HEK293 (cell line): ENCODE data around the gene PLXNA2.
A peak's percentile ranks its signal among the peaks of the same experiment; 100 is the strongest.

Source experiments
- CTCF ChIA-PET: fragments of 350-600 bp; formaldehyde crosslinking; extraction: SDS; loops from one replicate; lab custom pipeline; 2021; ENCODE audit warnings: antibody characterized with exemption; lab: Yijun Ruan, JAX
- POLR2A ChIA-PET: fragments of 300-600 bp; formaldehyde crosslinking; extraction: SDS; loops from one replicate; lab custom pipeline; 2020; ENCODE audit warnings: antibody characterized with exemption, inconsistent platforms; lab: Yijun Ruan, JAX
- H3K27ac ChIP-seq: fragments of 200-500 bp; sonication (Bioruptor generic); 2 replicates; pipeline ENCODE4 v1.5.1; 2014; ENCODE audit warnings: low read depth, low read length, control low read depth, inconsistent platforms; ENCODE audit errors: extremely low read depth
- H3K36me3 ChIP-seq, 2 experiments: fragments of 200-500 bp in 1 of 2; sonication (Bioruptor generic) in 1 of 2; 1 replicate in 1 of 2; 2 replicates in 1 of 2; pipeline ENCODE4 v1.5.1; 2014 to 2017; ENCODE audit warnings: inconsistent platforms in 2 of 2, low read length in 2 of 2; ENCODE audit not compliant: control insufficient read depth in 2 of 2, insufficient read depth in 1 of 2
- H3K4me1 ChIP-seq: fragments of 200-500 bp; sonication (Bioruptor generic); 2 replicates; pipeline ENCODE4 v1.5.1; 2014; ENCODE audit warnings: mild to moderate bottlenecking, low read length, inconsistent platforms; ENCODE audit not compliant: control insufficient read depth, insufficient read depth
- H3K4me3 ChIP-seq: 2 replicates; pipeline ENCODE4 v1.5.1; 2011; ENCODE audit warnings: low read depth, mild to moderate bottlenecking, control low read depth, low read length, moderate library complexity
- H3K9me3 ChIP-seq: fragments of 200-500 bp; sonication (Bioruptor generic); 2 replicates; pipeline ENCODE4 v1.5.1; 2014; ENCODE audit warnings: low read depth, low read length, inconsistent platforms; ENCODE audit not compliant: control insufficient read depth, insufficient read depth
- EGR2 ChIP-seq: fragments of 450-650 bp; formaldehyde crosslinking; IDR thresholded peaks from 2 replicates; pipeline ENCODE4 v1.5.1; 2016; ENCODE audit warnings: low read depth, missing biosample characterization, missing genetic modification characterization
- ELK4 ChIP-seq: IDR thresholded peaks from 2 replicates; pipeline ENCODE4 v1.6.1; 2011; ENCODE audit warnings: mild to moderate bottlenecking, low read depth, low read length, borderline replicate concordance
- KLF17 ChIP-seq: fragments of 450-650 bp; formaldehyde crosslinking; IDR thresholded peaks from 2 replicates; pipeline ENCODE4 v1.5.1; 2016; ENCODE audit warnings: missing biosample characterization, missing genetic modification characterization
- SP7 ChIP-seq: fragments of 450-650 bp; formaldehyde crosslinking; IDR thresholded peaks from 2 replicates; pipeline ENCODE4 v1.5.1; 2016; ENCODE audit warnings: missing biosample characterization, missing genetic modification characterization
- ZIC2 ChIP-seq: fragments of 450-650 bp; formaldehyde crosslinking; IDR thresholded peaks from 2 replicates; pipeline ENCODE4 v1.5.1; 2016; ENCODE audit warnings: missing biosample characterization, missing genetic modification characterization
- ZNF184 ChIP-seq: fragments of 450-650 bp; IDR thresholded peaks from 2 replicates; pipeline ENCODE4 v1.5.1; 2018; ENCODE audit warnings: missing biosample characterization, mild to moderate bottlenecking, missing genetic modification characterization
- ZNF214 ChIP-seq: fragments of 450-650 bp; formaldehyde crosslinking; IDR thresholded peaks from 2 replicates; pipeline ENCODE4 v1.5.1; 2017; ENCODE audit warnings: missing biosample characterization, mild to moderate bottlenecking, missing genetic modification characterization, borderline replicate concordance
- ZNF280C ChIP-seq: fragments of 450-650 bp; formaldehyde crosslinking; IDR thresholded peaks from 2 replicates; pipeline ENCODE4 v1.5.1; 2016; ENCODE audit warnings: missing biosample characterization, missing genetic modification characterization
- ZNF391 ChIP-seq: fragments of 450-650 bp; formaldehyde crosslinking; IDR thresholded peaks from 2 replicates; pipeline ENCODE4 v1.5.1; 2016; ENCODE audit warnings: low read depth, missing biosample characterization, missing genetic modification characterization, borderline replicate concordance
- ZNF423 ChIP-seq: fragments of 450-650 bp; formaldehyde crosslinking; IDR thresholded peaks from 2 replicates; pipeline ENCODE4 v1.5.1; 2016; ENCODE audit warnings: missing biosample characterization, missing genetic modification characterization
- ZNF433 ChIP-seq: fragments of 450-650 bp; formaldehyde crosslinking; IDR thresholded peaks from 2 replicates; pipeline ENCODE4 v1.5.1; 2016; ENCODE audit warnings: missing biosample characterization, missing genetic modification characterization, low read depth
- ZNF510 ChIP-seq: fragments of 450-650 bp; formaldehyde crosslinking; IDR thresholded peaks from 2 replicates; pipeline ENCODE4 v1.5.1; 2018; ENCODE audit warnings: mild to moderate bottlenecking, missing genetic modification characterization, missing biosample characterization; ENCODE audit not compliant: insufficient replicate concordance
- ZNF513 ChIP-seq: fragments of 450-650 bp; IDR thresholded peaks from 2 replicates; pipeline ENCODE4 v1.5.1; 2018; ENCODE audit warnings: missing biosample characterization, missing genetic modification characterization
- ZNF518A ChIP-seq: fragments of 450-650 bp; formaldehyde crosslinking; conservative IDR thresholded peaks from 2 replicates; pipeline ENCODE4 v1.5.1; 2016; ENCODE audit warnings: low read depth, missing biosample characterization, missing genetic modification characterization
- ZNF629 ChIP-seq: fragments of 450-650 bp; formaldehyde crosslinking; IDR thresholded peaks from 2 replicates; pipeline ENCODE4 v1.5.1; 2017; ENCODE audit warnings: missing biosample characterization, missing genetic modification characterization

Gene PLXNA2

GRCh38 chr1:208185801-208186231 lies 58.4 kb downstream of the PLXNA2 start:
- TF ChIP-seq ZNF280C (tag by site-specific recombination) (no peak), KLF17 (tag by site-specific recombination) (peak; percentile 96), ZNF513 (tag by site-specific recombination) (0 out of 2 replicates have a peak, but pooled peaks have one; percentile 41), EGR2 (tag by site-specific recombination) (0 out of 2 replicates have a peak, but pooled peaks have one; percentile 4)
- POLR2A ChIA-PET, result interaction anchor here (0.6 to 0.9 kb wide), 2 partner anchors 51 to 58 kb away, joined by 3 to 6 read pairs; no protein-coding TSS in a partner anchor
- H3K4me1 ChIP-seq, result peaks cover 25% of the 10 kb centered on the region
- H3K27ac ChIP-seq, result no peak overlapping the region; the same call in 1 of the 2 replicates
- H3K36me3 ChIP-seq, result no peaks in the 10 kb centered on the region
- CTCF ChIA-PET, result interaction anchor here (0.7 to 7.9 kb wide), 3 partner anchors 12 to 55 kb away, joined by 3 to 50 read pairs (median 3); no protein-coding TSS in a partner anchor
- H3K4me3 ChIP-seq, result no peak overlapping the region
- H3K9me3 ChIP-seq, result no peaks in the 10 kb centered on the region

GRCh38 chr1:208184966-208185654 lies 59.1 kb downstream of the PLXNA2 start:
- ChIA-PET CTCF (interaction anchor here (0.7 to 7.9 kb wide), 5 partner anchors 13 to 55 kb away, joined by 3 to 50 read pairs (median 5); no protein-coding TSS in a partner anchor), POLR2A (interaction anchor here (0.6 to 1.7 kb wide), 5 partner anchors 22 to 172 kb away, joined by 3 to 6 read pairs (median 3); no protein-coding TSS in a partner anchor)
- H3K9me3 ChIP-seq, result no peaks in the 10 kb centered on the region
- TF ChIP-seq ZNF214 (tag by site-specific recombination), result no peak
- TF ChIP-seq ZNF510, result no peak
- TF ChIP-seq ZNF184 (tag by site-specific recombination), result no peak
- no peak for TF ChIP-seq ELK4
- no peak for TF ChIP-seq ZIC2
- no peak for TF ChIP-seq SP7 (tag by site-specific recombination)
- H3K36me3 ChIP-seq, result no peaks in the 10 kb centered on the region
- peak overlapping the region; percentile 3; the same call in 1 of the 2 replicates for H3K27ac ChIP-seq
- no peak overlapping the region for H3K4me3 ChIP-seq
- peaks cover 27% of the 10 kb centered on the region for H3K4me1 ChIP-seq

- Histone ChIP-seq H3K4me1 (peaks cover 31% of the 10 kb centered on the region), H3K9me3 (no peaks in the 10 kb centered on the region), H3K27ac (peak overlapping the region; percentile 51; the same call in 1 of the 2 replicates), H3K4me3 (no peak overlapping the region), H3K36me3 (no peaks in the 10 kb centered on the region)
- ChIA-PET CTCF (interaction anchor here (1.0 to 7.9 kb wide), 4 partner anchors 10 to 56 kb away, joined by 3 to 50 read pairs (median 5); no protein-coding TSS in a partner anchor), POLR2A (interaction anchor here (0.6 to 1.7 kb wide), 5 partner anchors 19 to 238 kb away, joined by 3 to 5 read pairs (median 3); no protein-coding TSS in a partner anchor)
- TF ChIP-seq ZNF433 (tag by site-specific recombination) (no peak), ZNF423 (tag by site-specific recombination) (no peak), ZNF629 (tag by site-specific recombination) (peak; percentile 95), ZNF518A (tag by site-specific recombination) (0 out of 2 replicates have a peak, but pooled peaks have one; percentile 46), ZNF391 (peak; percentile 55; the same call in 1 of the 2 replicates)
Measured at GRCh38 chr1:208183977-208184911, 59.9 kb downstream of the PLXNA2 start.
